NCI-H1694 (cell line): ENCODE data around the gene SPTBN1.

Source experiments
- DNase-seq: peaks from one replicate; lab custom pipeline; 2025; lab: John Stamatoyannopoulos, UW

The SPTBN1 gene

GRCh38 chr2:54610700-54611099, 154.6 kb downstream of the SPTBN1 start:
- DNase-seq = no peak

DNA sequence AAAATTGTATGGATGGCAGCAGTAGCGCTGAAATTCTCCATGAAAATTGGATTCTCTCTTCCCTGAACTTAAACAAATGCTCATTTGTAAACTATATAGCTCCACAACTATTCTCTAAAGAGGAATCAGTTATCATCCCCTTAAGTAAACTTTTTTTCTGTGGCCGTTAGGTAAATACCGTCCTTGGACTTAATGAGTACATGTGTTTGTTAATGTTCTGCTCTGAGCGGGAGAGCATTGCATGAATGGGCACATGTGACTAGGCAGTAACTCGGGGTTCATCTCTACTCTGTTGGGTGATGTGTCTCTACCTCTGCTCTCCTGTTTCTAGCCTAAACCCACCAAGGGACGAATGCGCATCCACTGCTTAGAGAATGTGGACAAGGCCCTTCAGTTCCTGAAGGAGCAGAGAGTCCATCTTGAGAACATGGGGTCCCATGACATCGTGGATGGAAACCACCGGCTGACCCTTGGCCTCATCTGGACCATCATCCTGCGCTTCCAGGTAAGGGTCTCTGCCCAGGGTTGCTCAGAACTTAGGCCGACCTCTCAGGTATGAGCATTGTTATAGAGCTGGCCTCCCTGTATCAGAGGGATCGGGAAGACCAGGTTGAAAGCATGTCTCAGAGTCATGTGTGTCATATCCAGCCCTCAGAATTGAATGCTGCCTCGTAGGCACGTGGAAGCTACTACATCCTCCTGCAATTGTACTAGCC, 155.9 kb downstream of the SPTBN1 start:
- DNase-seq = no peak

GRCh38 chr2:54613386-54613785, 157.3 kb downstream of the SPTBN1 start:
- no peak for DNase-seq

DNA sequence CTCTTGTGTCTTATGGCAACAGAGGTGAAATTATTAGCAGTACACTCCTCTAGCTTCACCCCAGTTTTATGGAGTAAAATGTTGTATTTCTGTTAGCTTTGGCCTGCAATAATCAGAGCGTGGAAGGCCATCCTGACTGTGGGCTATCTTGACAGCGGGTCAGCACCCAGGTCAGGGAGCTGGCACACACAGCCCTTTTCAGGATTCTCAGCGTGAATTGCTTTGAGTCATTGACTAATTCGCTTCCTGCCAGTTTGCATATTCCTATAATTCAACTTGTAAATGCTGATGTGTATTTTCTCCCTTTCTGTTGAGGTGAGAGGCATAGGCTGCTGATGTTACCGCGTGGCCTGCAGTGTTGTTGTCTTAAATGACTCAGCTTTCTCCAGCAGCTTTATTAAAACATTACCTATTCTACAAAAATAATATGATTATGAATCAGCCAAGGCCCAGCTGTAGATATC, 157.7 kb downstream of the SPTBN1 start:
- DNase-seq = no peak

DNA sequence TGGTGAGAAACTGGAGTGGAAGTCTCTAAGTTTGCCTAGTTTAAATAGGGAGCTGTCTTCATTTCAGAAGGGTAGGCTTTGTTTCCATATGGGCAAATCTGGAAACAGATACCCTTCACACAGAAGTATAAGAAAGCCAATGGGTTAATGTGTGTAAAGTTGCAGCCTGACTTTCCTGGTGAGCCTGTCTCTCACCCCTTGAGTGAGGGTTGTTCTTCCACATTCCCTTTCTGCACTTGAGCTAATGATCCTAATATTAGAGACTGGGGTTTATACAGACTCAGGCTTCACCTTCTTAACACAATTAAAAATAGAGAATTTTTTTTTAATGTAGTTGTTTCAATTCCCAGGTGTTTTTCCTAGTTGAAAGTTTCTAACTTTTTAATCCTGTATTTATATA, 158.7 kb downstream of the SPTBN1 start:
- DNase-seq = no peak

- DNase-seq = no peak
Measured at GRCh38 chr2:54615832-54616534, 159.9 kb downstream of the SPTBN1 start.

DNA sequence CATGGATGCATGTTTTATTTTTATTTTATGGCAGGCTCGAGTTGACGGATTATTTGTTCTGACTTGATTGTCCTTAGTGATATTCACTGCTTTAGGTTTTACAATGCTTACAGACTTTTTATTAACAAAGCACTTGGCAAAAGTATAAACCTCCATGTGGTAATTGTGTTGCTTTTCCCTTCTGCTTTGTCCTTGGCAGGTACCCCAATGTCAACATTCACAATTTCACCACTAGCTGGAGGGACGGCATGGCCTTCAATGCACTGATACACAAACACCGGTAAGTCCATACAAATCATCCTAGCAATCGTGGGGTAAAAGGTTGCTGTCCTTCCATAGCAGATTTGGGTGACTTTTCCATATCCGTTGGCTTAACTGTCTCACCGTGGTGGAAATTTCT, 161.3 kb downstream of the SPTBN1 start:
- DNase-seq = no peak

DNA sequence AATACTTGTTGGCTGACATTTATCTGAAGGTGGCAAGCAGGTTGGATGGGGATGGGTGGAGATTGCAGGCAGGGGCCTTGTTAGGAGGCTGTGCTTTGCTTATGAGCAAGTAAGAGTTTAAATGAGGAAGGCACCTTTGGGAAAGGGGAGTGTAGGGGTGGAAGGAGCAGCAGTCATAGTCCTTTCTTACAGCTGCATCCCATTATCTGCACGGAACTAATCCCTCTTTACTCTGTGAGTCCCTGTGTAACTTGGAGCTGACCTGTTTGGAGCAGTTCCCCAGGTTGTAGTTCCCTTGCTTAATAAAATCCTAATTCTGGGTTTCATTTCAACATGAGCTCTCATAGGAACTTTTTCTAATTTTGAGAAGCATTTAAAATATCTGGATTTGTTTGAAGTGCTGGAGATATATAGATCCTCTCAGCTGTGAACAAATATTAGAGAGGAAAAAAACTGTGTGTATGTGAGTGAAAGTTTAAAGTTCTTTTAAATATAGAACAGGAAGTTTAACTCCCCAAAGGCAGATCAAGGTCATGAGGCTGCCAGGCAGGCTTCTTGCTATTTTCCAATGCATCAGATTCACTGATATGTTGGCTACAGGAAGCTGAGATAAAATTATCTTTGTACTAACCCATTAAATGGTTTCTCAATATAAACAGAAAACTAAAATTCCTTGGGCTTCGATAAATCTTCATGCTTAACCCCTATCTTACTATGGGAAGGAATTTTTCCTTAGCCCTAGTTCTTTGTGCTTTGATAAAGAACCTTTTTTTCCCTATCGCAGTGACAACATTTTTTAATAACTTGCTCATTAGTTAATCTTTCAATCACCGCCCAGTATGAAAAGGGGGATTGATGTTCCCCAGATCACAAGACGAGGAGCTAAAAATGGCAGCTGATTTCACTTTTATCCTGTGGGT, 162.8 kb downstream of the SPTBN1 start:
- DNase-seq = no peak

DNA sequence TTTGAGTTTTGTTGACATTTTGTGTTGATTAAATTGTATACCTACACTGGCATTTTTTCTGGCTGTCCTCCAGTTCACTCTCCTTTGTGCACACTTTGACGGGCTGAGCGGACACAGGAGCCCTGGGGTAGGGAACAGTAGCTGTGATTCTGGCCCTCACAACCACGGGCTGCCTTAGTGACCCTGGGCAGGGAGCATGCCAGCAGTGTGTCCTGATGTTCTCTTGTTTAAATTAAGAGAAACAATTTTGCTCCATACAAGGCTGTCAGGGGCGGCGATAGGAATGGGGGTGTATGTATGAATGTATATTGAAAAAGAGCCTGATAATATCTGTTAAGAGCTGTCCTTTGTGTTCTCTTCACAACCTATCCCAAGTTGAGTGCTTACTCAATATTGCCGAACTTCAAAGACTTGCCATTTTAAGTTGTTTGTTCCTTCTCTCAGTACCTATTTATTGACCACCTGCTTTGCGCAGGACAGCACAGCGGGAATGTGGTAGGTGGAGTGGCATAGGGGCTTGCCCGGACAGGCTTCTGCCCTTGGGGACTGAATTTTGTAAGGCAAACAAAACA, 163.6 kb downstream of the SPTBN1 start:
- DNase-seq = no peak

DNA sequence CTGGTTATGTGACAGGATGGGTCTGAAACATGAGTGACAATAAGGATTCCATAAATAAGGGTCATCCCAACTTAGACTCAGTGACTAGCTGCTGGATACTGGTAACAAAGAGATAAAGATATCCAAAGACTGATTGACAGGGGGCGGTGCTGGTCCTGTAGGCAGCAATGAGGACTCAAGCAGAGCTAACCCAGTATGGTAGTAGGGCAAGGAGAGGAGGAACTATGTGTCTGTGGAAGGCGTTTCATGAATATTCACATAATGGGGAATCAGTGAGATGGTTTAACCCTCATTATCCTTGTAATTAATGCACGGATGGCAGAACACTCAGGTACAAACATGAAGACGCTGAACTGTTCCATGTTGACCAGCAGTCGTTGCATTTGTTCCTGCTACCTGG, 164.8 kb downstream of the SPTBN1 start:
- no peak for DNase-seq

DNA sequence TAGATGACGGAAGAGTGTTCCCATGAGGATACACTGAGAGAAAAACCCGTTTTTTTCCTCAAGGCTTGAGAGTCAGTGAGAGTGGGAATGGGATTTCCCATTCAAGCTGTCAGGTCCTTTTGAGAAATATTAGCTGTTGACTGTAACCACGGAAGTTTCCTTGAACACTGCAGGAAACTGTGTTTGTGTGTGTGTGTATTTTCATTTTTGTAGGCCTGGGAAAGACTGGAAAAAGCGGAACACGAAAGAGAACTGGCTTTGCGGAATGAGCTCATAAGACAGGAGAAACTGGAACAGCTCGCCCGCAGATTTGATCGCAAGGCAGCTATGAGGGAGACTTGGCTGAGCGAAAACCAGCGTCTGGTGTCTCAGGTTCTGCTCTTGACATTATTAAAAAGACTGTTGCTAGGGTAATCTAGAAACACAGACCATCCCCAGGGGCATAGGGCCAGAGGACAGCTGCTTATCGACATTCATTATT, 168.5 kb downstream of the SPTBN1 start:
- DNase-seq = no peak

DNA sequence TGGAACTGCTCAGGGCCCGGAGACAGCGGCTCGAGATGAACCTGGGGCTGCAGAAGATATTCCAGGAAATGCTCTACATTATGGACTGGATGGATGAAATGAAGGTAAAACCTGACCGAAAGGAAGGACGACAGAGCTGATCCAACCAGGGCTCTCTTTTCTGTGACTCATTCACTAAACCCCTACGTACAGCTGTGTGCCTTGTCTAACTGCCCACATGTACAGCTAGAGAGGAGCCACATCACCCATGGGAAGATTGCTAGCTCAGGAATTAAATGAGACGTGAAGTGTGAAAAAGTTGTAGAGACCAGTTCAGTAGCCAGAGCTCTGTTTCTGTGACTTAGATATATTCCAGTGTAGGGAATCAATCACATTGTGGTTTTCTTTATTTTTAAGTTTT, 170.0 kb downstream of the SPTBN1 start:
- DNase-seq = no peak

DNA sequence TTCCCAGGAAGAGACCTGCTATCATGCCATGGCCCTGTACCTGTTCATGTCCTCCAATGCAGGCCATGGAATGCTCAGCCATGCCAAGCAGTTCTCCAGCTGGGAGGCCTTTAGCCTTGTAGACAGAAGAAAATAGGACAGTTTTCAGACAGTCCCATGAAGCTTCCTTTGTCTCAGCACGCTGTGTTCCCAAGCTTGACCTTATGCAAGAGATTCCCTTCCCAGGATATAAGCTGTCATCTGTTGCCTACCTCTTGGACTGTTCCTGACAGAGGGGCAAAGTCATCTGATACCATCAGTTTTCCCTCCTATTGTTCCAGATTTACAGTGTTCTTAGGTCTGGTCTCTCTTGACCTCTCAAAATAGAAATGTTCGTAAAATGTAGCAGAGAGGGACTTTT, 170.8 kb downstream of the SPTBN1 start:
- no peak for DNase-seq

GRCh38 chr2:54627973-54628372, 171.8 kb downstream of the SPTBN1 start:
- no peak for DNase-seq

- no peak for DNase-seq
Measured at GRCh38 chr2:54628418-54628817, 172.3 kb downstream of the SPTBN1 start.

- no peak for DNase-seq
Measured at GRCh38 chr2:54628957-54629356, 172.8 kb downstream of the SPTBN1 start.

- no peak for DNase-seq
Measured at GRCh38 chr2:54629390-54629789, 173.3 kb downstream of the SPTBN1 start.

- DNase-seq = no peak
Measured at GRCh38 chr2:54629914-54630857, 174.1 kb downstream of the SPTBN1 start.

GRCh38 chr2:54630858-54631497, 174.9 kb downstream of the SPTBN1 start:
- DNase-seq = no peak

DNA sequence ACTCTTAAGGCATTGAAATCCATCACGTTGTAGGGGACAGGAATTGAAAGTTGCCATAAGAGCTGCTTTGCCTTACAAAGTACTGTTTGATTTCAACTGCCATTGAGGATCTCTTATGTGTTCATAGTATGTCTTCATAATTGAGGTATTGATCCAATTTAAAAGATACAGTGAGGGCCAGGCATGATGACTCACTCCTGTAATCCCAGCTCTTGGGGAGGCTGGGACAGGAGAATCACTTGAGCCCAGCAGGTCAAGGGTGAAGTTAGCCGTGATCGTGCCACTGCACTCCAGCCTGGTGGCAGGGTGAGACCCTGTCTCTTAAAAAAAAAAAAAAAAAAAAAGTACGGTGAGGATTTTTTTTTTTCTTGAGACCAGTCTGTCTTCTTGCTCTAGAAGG, 175.6 kb downstream of the SPTBN1 start:
- no peak for DNase-seq
